Heart right ventricle (tissue), 16 donors: ENCODE results near the gene XYLB. TPM values are rescaled to one million over a fixed set of nuclear protein-coding genes. Genes with fewer than 3 reads are reported as not detected.

Experiments
- ATAC-seq, 8 donors: fragments of 200-7000 bp; cut with Tn5 transposase; one replicate each; pipeline ENCODE4 v1.9.1; 2020; ENCODE audit warnings: mild to moderate bottlenecking in 8 of 8, moderate library complexity in 8 of 8, moderate number of reproducible peaks in 1 of 8
- DNase-seq, 2 donors: peaks; one replicate each; pipeline ENCODE4 v3.0.0-alpha.2; 2020
- H3K27ac ChIP-seq, 10 donors: fragments of 200-600 bp; sonication (generic) in 2 of 10; one replicate each; pipeline versions ENCODE4 v1.5.0 to v1.8.0; 2020 to 2022; ENCODE audit warnings: mild to moderate bottlenecking in 3 of 10
- H3K27me3 ChIP-seq, 7 donors: fragments of 200-600 bp; one replicate each; pipeline ENCODE4 v1.8.0; 2021 to 2022; ENCODE audit warnings: mild to moderate bottlenecking in 2 of 7
- H3K36me3 ChIP-seq, 9 donors: fragments of 200-600 bp; sonication (generic) in 1 of 9; one replicate each; pipeline versions ENCODE4 v1.5.0 to v1.8.0; 2020 to 2022; ENCODE audit warnings: mild to moderate bottlenecking in 2 of 9
- H3K4me1 ChIP-seq, 9 donors: fragments of 200-600 bp; sonication (generic) in 1 of 9; one replicate each; pipeline versions ENCODE4 v1.5.0 to v1.8.0; 2020 to 2022; ENCODE audit warnings: mild to moderate bottlenecking in 4 of 9
- H3K4me3 ChIP-seq, 10 donors: fragments of 200-600 bp; sonication (generic) in 2 of 10; one replicate each; pipeline versions ENCODE4 v1.5.0 to v1.8.0; 2020 to 2022; ENCODE audit warnings: mild to moderate bottlenecking in 7 of 10, moderate library complexity in 2 of 10
- H3K9me3 ChIP-seq, 11 donors: fragments of 200-600 bp in 10 of 11; sonication (generic) in 2 of 11; one replicate each; pipeline versions ENCODE4 v1.5.0 to v1.8.0; 2013 to 2022; ENCODE audit warnings: mild to moderate bottlenecking in 2 of 11, control low read depth in 1 of 11, moderate library complexity in 1 of 11
- CTCF ChIP-seq, 9 donors: fragments of 200-600 bp; sonication (generic) in 2 of 9; IDR thresholded peaks; one replicate each; pipeline versions ENCODE4 v1.5.0 to v1.8.0; 2021 to 2022; ENCODE audit warnings: antibody characterized with exemption in 9 of 9, mild to moderate bottlenecking in 5 of 9, moderate library complexity in 1 of 9
- WGBS, 2 donors: extraction: QIAGEN DNeasy Blood & Tissue Kit; methylation state at CpG; one replicate each; pipeline ENCODE4 v1.1.7; 2013; ENCODE audit warnings: inconsistent platforms in 1 of 2; 5-methylcytosine and 5-hydroxymethylcytosine counted together
- intact Hi-C, 10 donors: fragments of 100-400 bp; cut with DNase I; formaldehyde crosslinking; loops; one replicate each; pipeline versions ENCODE4 v1.11.1 to v1.14.2; 2022
- polyA plus RNA-seq, 2 donors: library from polyadenylated mRNA; stranded (reverse); fragments of 200-250 nt; gene quantifications; one replicate each; pipeline ENCODE4 v1.2.3, GENCODE V29; 2013
- total RNA-seq, 10 donors: library from RNA; stranded (reverse); fragmentation: NEBNext Ultra II Directional in 3 of 10; extraction: Animal tissue kit (Norgen Biotek cat#: 25700) in 3 of 10; gene quantifications; one replicate each; pipeline versions ENCODE4 v1.2.1 to v1.2.4, GENCODE V29; 2021 to 2023
- donor health status: Arrhythmogenic right ventricular cardiomyopathy.
- donor health status: ischemic (EF 13 %, LVEDD 7.1; RV severe dilation, severe dysfunction).
- donor health status: healthy with polysubstance abuse.
- donor health status: DM: no; HTN: yes; CAD: no.
- donor health status: DM: no; HTN: no; CAD: no.
- donor health status: ischemic (EF 25% LVEDD 6.9; RV normal size, moderate dysfunction).
- donor health status: ischemic (EF 25% LVEDD 5.7; RV mildly dilated, moderate dysfunction).
- donor health status: healthy.
- donor health status: DM: yes; HTN: yes; CAD: no.
- donor health status: Ischemic cardiomyopathy.
- donor health status: ischemic (EF 35%, LVEDD 5.7; RV mildly dilated, moderate dysfunction).
- donor health status: nonischemic (EF 11% LVEDD 7.7; RV severe dilation, severe dysfunction).
- donor health status: DM: yes; HTN: yes; CAD: no.
- donor health status: PGD.
- donor health status: ischemic (EF 29% LVEDD 5.4; RV normal size, mild dysfunction).
- donor health status: nonischemic (EF 23%, LVEDD 6.1; RV moderate dilation, normal function).

Gene XYLB
- total and polyA plus RNA-seq, 12 donors = 0.22 to 1.7 (median 0.67) TPM

GRCh38 chr3:38396861-38397260, 50.3 kb downstream of the XYLB start:
- no peak for ATAC-seq
- 95 to 97% methylated on average over 5 of the region's 5 CpGs for WGBS, 2 donors
- H3K4me1 ChIP-seq = no peaks in the 10 kb centered on the region
- no peak overlapping the region for H3K4me3 ChIP-seq
- H3K9me3 ChIP-seq = no peaks in the 10 kb centered on the region
- H3K27ac ChIP-seq = no peak overlapping the region
- intact Hi-C loops = no loop called here
- no peak for TF ChIP-seq CTCF (IDR thresholded peaks at IDR 0.05)
- no peak for DNase-seq
- no peaks in the 10 kb centered on the region for H3K27me3 ChIP-seq
- peaks cover 0 to 29% (median 6%) of the 10 kb centered on the region in 9 donors for H3K36me3 ChIP-seq

- DNase-seq (peak; percentile 21 to 29), ATAC-seq (peak in 6 of 8 donors; percentile 11 to 67 (median 51))
- no peak for TF ChIP-seq CTCF (IDR thresholded peaks at IDR 0.05)
- H3K36me3 ChIP-seq = peaks cover 0 to 33% (median 8%) of the 10 kb centered on the region in 9 donors
- 27 to 46% methylated on average over 5 of the region's 5 CpGs for WGBS, 2 donors
- intact Hi-C loops = no loop called here
- no peaks in the 10 kb centered on the region for H3K4me1 ChIP-seq
- H3K9me3 ChIP-seq = no peaks in the 10 kb centered on the region
- no peaks in the 10 kb centered on the region for H3K27me3 ChIP-seq
- H3K27ac ChIP-seq = no peak overlapping the region
- no peak overlapping the region for H3K4me3 ChIP-seq
Measured at GRCh38 chr3:38397320-38397719, 50.7 kb downstream of the XYLB start.

GRCh38 chr3:38401246-38401962, 54.8 kb downstream of the XYLB start:
- no peak overlapping the region for H3K4me3 ChIP-seq
- ATAC-seq (no peak), DNase-seq (no peak)
- peaks cover 0 to 4% (median 0%) of the 10 kb centered on the region in 11 donors for H3K9me3 ChIP-seq
- H3K36me3 ChIP-seq = peaks cover 0 to 26% (median 10%) of the 10 kb centered on the region in 9 donors
- H3K27ac ChIP-seq = no peak overlapping the region
- no peaks in the 10 kb centered on the region for H3K4me1 ChIP-seq
- H3K27me3 ChIP-seq = no peaks in the 10 kb centered on the region
- intact Hi-C loops = no loop called here
- WGBS, 2 donors = 68 to 94% methylated on average over 4 of the region's 4 CpGs
- no peak for TF ChIP-seq CTCF (IDR thresholded peaks at IDR 0.05)

GRCh38 chr3:38404286-38404685, 57.7 kb downstream of the XYLB start:
- H3K4me1 ChIP-seq = no peaks in the 10 kb centered on the region
- peaks cover 0 to 26% (median 10%) of the 10 kb centered on the region in 9 donors for H3K36me3 ChIP-seq
- intact Hi-C loops = no loop called here
- no peak overlapping the region for H3K4me3 ChIP-seq
- DNase-seq = no peak
- H3K27ac ChIP-seq = no peak overlapping the region
- peaks cover 0 to 4% (median 0%) of the 10 kb centered on the region in 11 donors for H3K9me3 ChIP-seq
- WGBS, 2 donors = 74 to 97% methylated on average over 5 of the region's 5 CpGs
- TF ChIP-seq CTCF (IDR thresholded peaks at IDR 0.05) = no peak
- no peaks in the 10 kb centered on the region for H3K27me3 ChIP-seq
- peak in 7 of 8 donors; percentile 28 to 86 (median 74) for ATAC-seq
